BLaER1 (cell line): ENCODE results near the gene HMOX1.

ENCODE experiments used
- H3K27ac ChIP-seq: shearing (Covaris generic); formaldehyde crosslinking; 2 replicates; pipeline ENCODE4 v1.8.1; 2022
- H3K27me3 ChIP-seq: shearing (Covaris generic); formaldehyde crosslinking; 2 replicates; pipeline ENCODE4 v1.8.1; 2022
- H3K36me3 ChIP-seq: shearing (Covaris generic); formaldehyde crosslinking; 2 replicates; pipeline ENCODE4 v1.8.1; 2022
- H3K4me1 ChIP-seq: shearing (Covaris generic); formaldehyde crosslinking; 2 replicates; pipeline ENCODE4 v1.8.1; 2022
- H3K4me2 ChIP-seq: shearing (Covaris generic); formaldehyde crosslinking; 2 replicates; pipeline ENCODE4 v1.8.1; 2022
- H3K4me3 ChIP-seq: shearing (Covaris generic); formaldehyde crosslinking; 2 replicates; pipeline ENCODE4 v1.8.1; 2022
- H3K9ac ChIP-seq: shearing (Covaris generic); formaldehyde crosslinking; 2 replicates; pipeline ENCODE4 v1.8.1; 2022
- H3K9me3 ChIP-seq: shearing (Covaris generic); formaldehyde crosslinking; 2 replicates; pipeline ENCODE4 v1.8.1; 2022
- H4K20me1 ChIP-seq: shearing (Covaris generic); formaldehyde crosslinking; 2 replicates; pipeline ENCODE4 v1.8.1; 2022
- Cebpa-rat ChIP-seq: shearing (Covaris generic); IDR thresholded peaks from 2 replicates; pipeline ENCODE4 v1.8.1; 2022

HMOX1 gene

GRCh38 chr22:35439365-35439717, 58.4 kb downstream of the HMOX1 start:
- Histone ChIP-seq H3K9me3 (no peaks in the 10 kb centered on the region), H3K27me3 (no peaks in the 10 kb centered on the region), H3K9ac (no peak overlapping the region), H3K27ac (no peak overlapping the region), H3K4me3 (no peak overlapping the region), H3K4me2 (no peak overlapping the region), H4K20me1 (no peaks in the 10 kb centered on the region), H3K36me3 (peaks cover 37% of the 10 kb centered on the region), H3K4me1 (peaks cover 16% of the 10 kb centered on the region)
- TF ChIP-seq Cebpa-rat = no peak

GRCh38 chr22:35440129-35440528, 59.2 kb downstream of the HMOX1 start:
- TF ChIP-seq Cebpa-rat = no peak
- Histone ChIP-seq H3K9ac (no peak overlapping the region), H3K4me3 (no peak overlapping the region), H3K4me1 (peaks cover 18% of the 10 kb centered on the region), H3K4me2 (no peak overlapping the region), H3K36me3 (peaks cover 34% of the 10 kb centered on the region), H3K27me3 (no peaks in the 10 kb centered on the region), H3K27ac (no peak overlapping the region), H3K9me3 (no peaks in the 10 kb centered on the region), H4K20me1 (no peaks in the 10 kb centered on the region)

- Histone ChIP-seq H3K27ac (no peak overlapping the region), H3K9me3 (no peaks in the 10 kb centered on the region), H4K20me1 (no peaks in the 10 kb centered on the region), H3K36me3 (peaks cover 33% of the 10 kb centered on the region), H3K9ac (no peak overlapping the region), H3K4me3 (no peak overlapping the region), H3K27me3 (no peaks in the 10 kb centered on the region), H3K4me1 (peaks cover 13% of the 10 kb centered on the region), H3K4me2 (no peak overlapping the region)
- no peak for TF ChIP-seq Cebpa-rat
Measured at GRCh38 chr22:35441489-35442100, 60.7 kb downstream of the HMOX1 start.

GRCh38 chr22:35442471-35442870, 61.6 kb downstream of the HMOX1 start:
- TF ChIP-seq Cebpa-rat = no peak
- Histone ChIP-seq H3K27me3 (no peaks in the 10 kb centered on the region), H3K27ac (0 out of 2 replicates have a peak overlapping the region, but pooled peaks have one; percentile 18), H3K9ac (no peak overlapping the region), H3K9me3 (no peaks in the 10 kb centered on the region), H3K4me3 (no peak overlapping the region), H3K36me3 (peaks cover 29% of the 10 kb centered on the region; the same call in 1 of the 2 replicates), H4K20me1 (no peaks in the 10 kb centered on the region), H3K4me1 (peaks cover 20% of the 10 kb centered on the region), H3K4me2 (no peak overlapping the region)

- no peak for TF ChIP-seq Cebpa-rat
- no peak overlapping the region for H3K4me3 ChIP-seq
- H3K36me3 ChIP-seq = peaks cover 26% of the 10 kb centered on the region
- no peaks in the 10 kb centered on the region for H4K20me1 ChIP-seq
- H3K27ac ChIP-seq = no peak overlapping the region
- H3K27me3 ChIP-seq = no peaks in the 10 kb centered on the region
- H3K4me2 ChIP-seq = no peak overlapping the region
- H3K9me3 ChIP-seq = no peaks in the 10 kb centered on the region
- H3K9ac ChIP-seq = no peak overlapping the region
- H3K4me1 ChIP-seq = peaks cover 29% of the 10 kb centered on the region
Measured at GRCh38 chr22:35443338-35443737, 62.4 kb downstream of the HMOX1 start.
